ENCODE data around the gene GRM2. TPM values are rescaled to one million over a fixed set of nuclear protein-coding genes. Genes with fewer than 3 reads are reported as not detected.

The GRM2 gene
- total RNA-seq, 1 donor from 2014 or later = 0.23 TPM

DNA sequence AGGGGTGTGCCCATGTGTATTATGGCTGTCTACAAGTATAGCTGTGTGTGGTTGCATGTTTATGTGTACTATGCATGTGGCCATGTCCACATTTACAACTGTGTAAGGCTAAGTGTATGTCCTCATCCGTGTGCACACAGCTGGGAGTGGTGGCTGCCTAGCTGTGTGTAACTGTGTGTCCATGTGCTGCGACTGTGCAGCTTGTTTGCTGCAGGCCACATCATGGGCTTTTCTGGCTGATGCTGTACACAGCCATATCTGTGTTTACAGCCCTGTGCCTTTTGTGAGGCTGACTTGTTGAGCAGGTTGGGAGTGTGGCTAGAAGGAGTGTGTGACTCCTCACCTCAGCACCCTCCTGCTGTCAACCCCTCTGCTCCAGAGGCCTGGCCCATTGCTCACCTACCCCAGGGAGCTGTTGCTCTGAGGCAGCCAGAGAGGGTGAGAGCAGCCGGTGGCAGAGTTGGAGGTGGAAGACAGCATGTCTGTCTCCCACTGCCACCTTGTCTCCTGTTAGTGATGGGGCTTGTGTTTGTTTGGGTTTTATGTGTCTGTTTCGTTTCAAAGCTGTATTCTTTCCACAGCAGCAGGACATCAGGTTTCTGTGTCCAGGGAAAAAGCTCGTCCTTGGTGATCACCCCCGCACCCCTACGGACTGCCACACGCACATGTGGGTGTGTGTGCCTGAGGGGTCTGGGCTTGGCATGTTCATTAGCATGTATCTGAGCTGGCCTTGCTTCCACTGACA, 1.4 kb upstream of the GRM2 start:
- no peak for DNase-seq (ENCODE audit: low spot score)

DNA sequence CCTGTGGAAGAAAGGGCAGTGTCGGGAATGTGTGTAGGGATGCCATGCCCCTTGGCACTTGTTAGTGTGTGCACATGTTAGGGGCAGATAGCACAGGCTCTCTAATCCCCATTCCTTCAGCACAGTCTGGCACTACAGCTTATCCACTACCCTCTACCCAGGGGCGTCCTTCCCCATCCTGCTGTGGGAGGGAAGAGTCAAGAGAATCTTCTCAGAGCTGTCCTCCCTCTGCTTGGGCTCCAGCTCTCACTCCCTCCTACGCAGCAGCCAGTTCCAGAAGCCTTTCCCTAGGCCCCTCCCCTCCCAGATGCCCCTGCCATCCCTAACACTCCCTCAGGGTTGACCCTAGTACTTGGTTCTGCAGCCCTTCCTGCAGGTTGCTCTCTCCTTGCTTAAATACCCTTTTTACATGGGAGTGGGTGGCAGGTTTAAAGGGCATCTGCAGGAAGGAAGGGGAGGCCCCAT, 815 bp upstream of the GRM2 start:
- no peak for DNase-seq (ENCODE audit: low spot score)

DNA sequence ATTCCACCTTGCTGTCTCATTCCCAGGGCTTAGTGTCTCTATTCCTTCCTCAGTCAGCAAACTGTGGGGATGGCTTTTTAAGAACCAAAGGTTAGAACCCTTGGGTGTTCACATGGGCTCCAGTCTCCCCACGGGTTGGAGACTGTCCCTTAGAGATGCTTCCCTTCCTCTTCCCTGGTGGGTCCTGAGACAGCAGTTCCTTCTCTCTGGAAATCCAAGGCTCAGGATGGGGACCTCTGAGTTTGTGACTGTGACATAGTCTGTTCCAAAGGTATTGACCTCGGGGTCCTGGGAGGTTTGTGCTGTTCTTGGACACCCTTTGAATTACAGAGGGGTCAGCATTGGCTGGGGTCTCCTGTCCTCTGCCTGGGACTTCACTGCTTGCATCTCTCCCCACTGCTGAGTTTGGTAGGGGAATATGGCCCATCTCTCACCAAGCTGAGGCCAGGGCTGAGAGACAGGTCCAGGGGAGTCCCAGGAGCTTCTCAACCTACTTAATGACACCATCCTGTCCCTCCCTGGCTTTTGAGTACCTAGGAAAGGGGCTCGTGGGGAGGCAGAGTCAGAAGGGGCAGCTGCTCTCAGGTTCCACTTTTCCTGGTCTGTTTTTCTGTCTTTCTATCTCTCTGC, 1.5 kb downstream of the GRM2 start:
- DNase-seq (ENCODE audit: low spot score) = no peak

DNA sequence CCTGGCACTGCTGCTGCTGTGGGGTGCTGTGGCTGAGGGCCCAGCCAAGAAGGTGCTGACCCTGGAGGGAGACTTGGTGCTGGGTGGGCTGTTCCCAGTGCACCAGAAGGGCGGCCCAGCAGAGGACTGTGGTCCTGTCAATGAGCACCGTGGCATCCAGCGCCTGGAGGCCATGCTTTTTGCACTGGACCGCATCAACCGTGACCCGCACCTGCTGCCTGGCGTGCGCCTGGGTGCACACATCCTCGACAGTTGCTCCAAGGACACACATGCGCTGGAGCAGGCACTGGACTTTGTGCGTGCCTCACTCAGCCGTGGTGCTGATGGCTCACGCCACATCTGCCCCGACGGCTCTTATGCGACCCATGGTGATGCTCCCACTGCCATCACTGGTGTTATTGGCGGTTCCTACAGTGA, 2.1 kb downstream of the GRM2 start:
- DNase-seq (ENCODE audit: low spot score) = no peak

DNA sequence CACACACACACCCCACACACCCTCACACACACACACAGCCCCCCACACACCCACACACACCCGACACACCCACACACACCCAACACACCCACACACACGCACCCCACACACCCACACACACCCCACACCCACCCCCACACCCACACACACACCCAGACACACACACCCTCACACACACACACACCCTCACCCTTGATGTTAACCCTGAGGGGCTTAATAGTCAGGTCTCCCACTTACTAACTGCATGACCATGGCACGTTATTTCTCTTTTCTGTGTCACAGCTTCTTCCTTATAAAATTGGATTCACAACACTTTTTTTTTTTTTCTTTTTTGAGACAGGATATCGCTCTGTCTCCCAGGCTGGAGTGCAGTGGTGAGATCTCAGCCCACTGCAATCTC, 2.8 kb downstream of the GRM2 start:
- no peak for DNase-seq (ENCODE audit: low spot score)

DNA sequence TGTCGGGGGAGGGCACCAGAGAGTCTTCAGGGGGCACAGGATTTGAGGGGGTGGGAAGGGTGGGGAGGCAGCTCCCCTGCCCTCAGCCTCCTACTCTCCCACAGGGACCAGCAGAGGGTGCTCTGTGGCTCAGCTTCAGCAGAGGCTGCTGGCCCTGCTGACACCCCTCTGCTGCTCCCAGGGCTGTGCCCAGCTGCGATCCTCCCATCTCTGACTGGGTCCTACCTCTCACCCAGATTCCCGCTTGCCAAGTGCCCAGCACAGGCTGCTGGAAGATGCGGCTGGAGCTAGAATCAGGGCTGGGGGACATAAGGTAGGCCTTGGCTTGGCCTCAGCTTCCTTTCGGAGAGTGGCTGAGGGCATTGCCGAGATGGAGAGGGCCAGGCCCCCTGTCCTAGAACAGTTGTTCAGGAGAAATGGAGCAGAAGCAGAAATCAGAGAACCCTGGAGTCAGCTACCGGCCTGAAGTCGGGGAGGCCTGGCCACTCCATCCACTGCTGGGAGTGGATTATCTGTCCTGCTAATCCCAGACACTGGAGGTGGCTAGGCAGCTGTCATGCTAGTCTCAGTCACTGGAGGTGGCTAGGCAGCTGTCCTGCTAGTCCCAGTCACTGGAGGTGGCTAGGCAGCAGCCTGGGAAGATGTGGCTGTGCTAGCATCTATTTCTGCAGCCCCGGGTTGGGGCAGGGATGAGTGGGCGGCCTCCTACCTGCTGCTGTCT, 3.9 kb downstream of the GRM2 start:
- DNase-seq (ENCODE audit: low spot score) = peak; percentile 36

DNA sequence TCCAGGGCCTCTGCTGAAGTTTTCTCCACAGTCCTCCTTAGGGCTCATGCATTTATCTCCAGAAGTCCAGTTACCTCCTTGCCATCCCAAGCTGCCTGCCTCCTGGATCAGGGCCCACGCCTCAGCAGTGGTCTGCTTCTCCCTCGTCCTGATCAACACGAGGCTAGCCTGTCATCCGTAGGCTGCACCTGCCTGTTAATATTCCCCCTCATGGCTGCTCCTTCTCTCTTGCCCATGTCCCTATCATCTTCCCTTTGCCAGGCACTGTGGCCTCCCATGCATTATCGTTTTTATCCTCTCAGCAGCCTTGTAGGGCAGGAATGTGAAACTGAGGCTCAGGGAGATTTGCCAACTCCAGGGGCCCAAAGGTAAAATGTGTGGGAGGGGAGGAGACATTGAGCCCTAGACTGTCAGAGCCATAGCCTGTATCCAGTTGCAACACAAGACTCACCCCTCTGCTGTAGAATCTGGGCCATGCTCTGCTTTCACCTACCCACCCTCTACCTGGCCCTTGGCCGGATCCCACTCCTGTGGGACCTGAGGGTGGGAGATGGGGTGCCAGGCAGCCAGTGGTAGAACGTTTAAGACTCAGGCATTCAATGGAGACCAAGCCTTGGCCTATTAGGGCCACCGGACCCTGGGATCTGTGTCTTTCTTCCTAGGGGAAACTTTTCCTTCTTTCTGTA, 4.6 kb downstream of the GRM2 start:
- DNase-seq (ENCODE audit: low spot score) = no peak

DNA sequence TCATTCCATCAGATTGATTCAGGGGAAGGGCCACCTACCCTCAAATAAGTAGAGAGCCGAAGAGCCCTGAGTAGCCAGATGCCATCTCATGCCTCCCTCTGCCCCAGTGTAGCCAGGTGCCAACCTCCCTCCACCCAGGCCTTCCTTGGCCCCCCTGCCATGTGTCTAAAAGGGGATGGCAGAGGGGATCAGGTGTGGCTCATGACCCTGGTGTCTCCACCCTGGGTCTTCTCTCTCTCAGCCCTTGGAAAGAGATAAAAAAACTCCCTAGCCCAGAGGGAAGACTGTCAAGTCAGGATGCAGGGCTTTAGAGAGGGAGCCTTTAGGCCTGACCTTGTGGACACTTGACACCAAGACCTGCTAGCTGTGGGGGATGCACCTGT, 5.2 kb downstream of the GRM2 start:
- DNase-seq (ENCODE audit: low spot score) = peak; percentile 29

DNA sequence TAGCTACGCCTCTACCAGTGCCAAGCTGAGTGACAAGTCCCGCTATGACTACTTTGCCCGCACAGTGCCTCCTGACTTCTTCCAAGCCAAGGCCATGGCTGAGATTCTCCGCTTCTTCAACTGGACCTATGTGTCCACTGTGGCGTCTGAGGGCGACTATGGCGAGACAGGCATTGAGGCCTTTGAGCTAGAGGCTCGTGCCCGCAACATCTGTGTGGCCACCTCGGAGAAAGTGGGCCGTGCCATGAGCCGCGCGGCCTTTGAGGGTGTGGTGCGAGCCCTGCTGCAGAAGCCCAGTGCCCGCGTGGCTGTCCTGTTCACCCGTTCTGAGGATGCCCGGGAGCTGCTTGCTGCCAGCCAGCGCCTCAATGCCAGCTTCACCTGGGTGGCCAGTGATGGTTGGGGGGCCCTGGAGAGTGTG, 5.7 kb downstream of the GRM2 start:
- DNase-seq (ENCODE audit: low spot score) = no peak

DNA sequence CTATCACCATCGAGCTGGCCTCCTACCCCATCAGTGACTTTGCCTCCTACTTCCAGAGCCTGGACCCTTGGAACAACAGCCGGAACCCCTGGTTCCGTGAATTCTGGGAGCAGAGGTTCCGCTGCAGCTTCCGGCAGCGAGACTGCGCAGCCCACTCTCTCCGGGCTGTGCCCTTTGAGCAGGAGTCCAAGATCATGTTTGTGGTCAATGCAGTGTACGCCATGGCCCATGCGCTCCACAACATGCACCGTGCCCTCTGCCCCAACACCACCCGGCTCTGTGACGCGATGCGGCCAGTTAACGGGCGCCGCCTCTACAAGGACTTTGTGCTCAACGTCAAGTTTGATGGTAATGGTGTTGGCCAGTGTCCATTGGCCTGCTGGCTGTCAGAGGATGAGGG, 6.1 kb downstream of the GRM2 start:
- peak; percentile 31 for DNase-seq (ENCODE audit: low spot score)

DNA sequence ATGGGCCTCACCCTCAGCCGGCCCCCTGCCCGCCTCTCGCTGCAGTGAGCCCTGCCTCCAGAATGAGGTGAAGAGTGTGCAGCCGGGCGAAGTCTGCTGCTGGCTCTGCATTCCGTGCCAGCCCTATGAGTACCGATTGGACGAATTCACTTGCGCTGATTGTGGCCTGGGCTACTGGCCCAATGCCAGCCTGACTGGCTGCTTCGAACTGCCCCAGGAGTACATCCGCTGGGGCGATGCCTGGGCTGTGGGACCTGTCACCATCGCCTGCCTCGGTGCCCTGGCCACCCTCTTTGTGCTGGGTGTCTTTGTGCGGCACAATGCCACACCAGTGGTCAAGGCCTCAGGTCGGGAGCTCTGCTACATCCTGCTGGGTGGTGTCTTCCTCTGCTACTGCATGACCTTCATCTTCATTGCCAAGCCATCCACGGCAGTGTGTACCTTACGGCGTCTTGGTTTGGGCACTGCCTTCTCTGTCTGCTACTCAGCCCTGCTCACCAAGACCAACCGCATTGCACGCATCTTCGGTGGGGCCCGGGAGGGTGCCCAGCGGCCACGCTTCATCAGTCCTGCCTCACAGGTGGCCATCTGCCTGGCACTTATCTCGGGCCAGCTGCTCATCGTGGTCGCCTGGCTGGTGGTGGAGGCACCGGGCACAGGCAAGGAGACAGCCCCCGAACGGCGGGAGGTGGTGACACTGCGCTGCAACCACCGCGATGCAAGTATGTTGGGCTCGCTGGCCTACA, 8.5 kb downstream of the GRM2 start:
- DNase-seq (ENCODE audit: low spot score) = no peak

DNA sequence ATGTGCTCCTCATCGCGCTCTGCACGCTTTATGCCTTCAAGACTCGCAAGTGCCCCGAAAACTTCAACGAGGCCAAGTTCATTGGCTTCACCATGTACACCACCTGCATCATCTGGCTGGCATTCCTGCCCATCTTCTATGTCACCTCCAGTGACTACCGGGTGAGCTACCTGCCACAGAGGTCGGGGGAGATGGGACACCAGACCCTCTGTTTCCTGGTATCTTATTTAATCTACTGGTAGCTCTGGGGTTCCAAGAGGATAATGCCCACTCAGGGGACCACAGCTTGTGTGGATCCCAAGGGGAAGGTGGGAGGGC, 9.1 kb downstream of the GRM2 start:
- no peak for DNase-seq (ENCODE audit: low spot score)

DNA sequence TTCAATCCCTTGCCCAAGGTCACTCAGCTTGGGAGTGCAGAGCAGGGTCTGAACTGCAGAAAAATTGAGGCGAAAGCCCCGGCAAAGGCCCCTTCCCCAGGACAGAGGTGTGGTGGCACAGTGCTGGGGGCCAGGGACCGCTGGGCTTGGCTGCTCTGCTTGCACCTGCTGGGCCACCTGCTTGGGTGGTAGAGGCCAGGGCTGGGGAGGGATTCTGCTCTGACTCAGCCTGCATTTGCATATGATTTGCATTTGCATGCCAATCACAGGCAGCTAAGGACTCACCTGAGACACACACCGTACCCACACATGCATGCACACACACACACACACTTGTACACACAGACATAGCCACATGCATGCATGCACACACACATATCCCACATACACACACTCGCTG, 9.9 kb downstream of the GRM2 start:
- DNase-seq (ENCODE audit: low spot score) = no peak

DNA sequence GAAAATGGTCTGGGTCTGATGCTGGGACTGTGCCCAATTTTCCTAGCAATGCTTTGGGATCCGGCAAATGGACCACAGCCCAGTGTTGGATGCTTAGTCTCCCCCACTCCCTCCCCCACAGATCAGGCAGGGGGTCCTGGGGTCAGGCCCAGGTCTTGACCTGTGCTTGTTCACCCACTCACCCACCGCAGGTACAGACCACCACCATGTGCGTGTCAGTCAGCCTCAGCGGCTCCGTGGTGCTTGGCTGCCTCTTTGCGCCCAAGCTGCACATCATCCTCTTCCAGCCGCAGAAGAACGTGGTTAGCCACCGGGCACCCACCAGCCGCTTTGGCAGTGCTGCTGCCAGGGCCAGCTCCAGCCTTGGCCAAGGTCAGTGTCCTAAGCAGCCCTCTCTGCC, 10.6 kb downstream of the GRM2 start:
- DNase-seq (ENCODE audit: low spot score) = no peak

DNA sequence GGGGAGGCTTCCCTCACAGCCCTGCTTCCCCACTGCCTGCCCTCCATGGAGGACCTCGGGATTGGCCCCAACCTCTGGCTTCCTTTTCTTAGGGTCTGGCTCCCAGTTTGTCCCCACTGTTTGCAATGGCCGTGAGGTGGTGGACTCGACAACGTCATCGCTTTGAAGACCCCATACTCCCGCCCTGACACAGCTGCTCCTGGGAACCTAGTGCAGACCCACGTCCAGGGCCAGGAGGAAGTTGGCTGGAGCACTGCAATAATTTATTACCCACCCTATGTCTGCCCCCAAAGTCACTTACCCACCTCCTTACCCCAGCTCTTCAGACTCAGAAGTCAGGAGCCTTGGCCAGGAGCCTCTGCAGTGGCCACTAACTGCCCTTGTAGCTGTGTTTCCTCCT, 11.1 kb downstream of the GRM2 start:
- no peak for DNase-seq (ENCODE audit: low spot score)

DNA sequence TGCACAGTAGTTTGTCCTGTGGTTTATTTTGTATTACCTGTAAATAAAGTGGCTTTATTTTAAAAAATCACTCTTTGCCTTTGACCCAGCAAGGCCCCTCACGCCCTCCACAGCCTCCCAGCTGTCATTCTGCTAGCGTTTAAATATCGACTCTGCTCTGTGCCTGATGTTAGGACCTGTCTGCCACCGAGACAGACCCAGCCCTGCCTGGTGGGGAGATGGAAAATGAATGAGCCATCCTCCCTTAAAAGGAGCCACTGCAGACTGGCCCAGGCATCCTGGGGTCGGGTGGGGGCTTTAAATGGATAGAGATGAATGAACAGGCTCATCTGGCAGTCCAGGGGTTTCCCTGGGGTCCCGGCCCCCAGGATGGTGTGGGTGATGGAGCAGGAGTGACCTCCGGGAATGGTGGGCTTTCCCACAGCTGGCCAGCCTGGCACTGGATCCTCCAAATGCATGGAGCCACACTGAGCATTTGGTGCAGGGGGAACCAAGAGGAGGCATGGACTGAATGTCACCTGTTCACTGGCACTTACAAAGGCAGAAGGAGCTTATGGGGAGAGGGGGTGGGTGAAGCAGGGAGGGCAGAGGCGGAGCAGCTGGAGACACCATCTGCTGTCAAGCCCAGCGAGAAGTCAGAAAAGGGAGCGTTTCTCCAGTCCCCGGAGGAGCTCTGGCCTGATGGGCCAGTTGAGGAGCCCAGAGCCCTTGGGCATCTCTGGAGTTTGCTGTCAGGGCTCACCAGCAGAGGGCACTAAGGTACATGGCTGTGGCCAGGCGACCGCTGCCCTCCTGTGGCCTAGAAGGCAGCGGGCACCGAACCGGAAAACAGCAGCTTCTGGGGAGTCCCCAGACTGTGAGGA, 11.9 kb downstream of the GRM2 start:
- peak; percentile 60 for DNase-seq (ENCODE audit: low spot score)

DNA sequence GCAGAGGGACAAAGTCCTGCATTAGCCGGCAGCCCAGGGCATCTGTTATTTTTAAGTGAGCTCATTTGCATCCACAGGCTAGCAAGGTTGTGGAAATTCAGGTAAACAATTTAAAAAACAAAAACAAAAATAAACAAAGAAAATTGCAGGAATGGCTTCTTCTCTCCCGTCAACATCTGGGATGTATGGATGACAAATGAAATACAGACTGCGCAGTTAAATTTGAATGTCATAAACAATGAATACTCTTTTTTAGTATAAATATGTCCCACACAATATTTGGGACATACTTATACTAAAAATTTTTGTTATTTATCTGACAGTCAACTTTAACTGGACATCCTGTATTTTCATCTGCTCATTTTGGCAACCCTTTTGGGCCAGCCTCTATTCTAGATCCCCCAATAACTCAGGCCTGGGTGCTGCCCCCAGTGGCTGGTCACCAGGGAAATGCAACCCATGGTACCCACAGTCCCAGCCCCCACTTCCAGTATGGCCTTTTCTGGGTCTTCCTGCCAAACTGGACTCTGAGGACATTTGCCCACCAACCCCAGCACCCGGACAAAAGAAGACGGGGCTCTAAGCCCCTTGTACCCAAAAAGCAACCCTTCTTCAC, 12.7 kb downstream of the GRM2 start:
- no peak for DNase-seq (ENCODE audit: low spot score)

DNA sequence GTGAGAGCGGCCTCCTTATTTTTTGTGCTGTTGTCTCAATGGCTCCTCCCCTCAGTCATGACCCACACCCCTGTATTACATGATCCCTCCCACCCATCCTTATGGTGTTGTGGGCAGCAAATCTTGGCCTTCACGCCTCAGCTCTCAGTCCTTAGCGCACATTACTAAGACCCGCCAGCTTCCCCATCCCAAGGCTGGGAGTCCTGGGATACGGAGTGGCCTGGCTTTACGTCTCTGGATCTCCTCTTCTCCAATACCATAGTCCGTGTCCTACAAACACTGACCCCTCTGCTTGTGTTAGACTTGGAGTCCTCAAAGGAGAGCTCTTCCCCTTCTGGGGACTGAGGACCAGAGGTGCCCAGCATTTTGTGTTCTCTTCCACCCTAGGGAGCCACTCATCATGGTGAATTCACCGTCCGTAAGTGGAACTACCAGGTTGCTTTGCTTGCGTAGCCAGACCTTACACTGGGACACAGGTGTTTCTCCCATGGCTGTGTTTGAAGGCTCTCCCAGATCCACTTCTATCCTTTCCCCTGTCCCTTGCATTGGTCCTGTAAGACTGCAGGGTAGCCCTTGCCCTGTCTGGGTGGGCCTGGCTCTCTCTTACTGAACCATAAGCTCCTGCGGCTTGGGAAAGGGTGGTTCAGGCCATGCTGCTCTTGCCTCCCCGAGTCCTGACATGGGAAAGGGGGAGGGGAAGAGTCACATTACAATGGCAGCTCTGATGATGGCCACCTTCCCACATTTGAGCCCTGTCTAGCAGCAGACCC, 13.6 kb downstream of the GRM2 start:
- no peak for DNase-seq (ENCODE audit: low spot score)

DNA sequence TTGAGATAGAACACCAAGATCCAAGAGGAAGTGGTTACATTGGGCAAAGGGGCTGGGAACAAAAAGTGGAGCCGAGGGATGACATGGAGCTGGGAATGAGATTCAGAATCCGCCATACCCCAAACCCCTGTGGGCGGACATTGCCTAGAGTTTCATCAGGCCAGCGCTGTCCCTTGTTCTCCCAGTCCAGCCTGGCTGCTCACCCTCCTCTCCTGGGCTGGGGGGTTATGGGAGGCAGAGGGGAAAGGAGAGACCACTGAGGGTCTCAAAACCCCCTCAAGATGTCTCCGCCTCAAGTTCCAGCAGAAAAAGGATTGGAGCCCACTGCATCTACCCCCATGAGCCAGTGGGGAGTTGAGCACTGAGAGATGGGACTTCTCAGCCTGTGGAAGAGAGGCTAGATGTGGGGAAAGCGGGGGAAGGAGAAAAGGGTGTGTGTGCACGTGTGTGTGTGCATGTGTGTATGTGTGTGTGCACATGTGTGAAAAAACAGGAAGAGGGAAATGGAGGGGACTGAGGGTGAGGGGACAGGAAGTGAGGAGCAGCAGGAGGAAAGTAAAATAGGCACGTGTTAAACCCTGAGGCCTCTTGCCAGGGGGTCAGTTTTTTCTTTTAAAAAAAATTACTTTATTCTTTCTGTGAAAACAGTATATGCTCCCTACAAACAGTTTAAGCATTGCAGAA, 14.3 kb downstream of the GRM2 start:
- no peak for DNase-seq (ENCODE audit: low spot score)

Data from ureter (tissue), 1 donor.